ENCODE results near the gene MYO3B. TPM values are rescaled to one million over a fixed set of nuclear protein-coding genes. Genes with fewer than 3 reads are reported as not detected.

The MYO3B gene
- polyA plus RNA-seq, 4 donors = 0.08 to 9.9 (median 8.7) TPM

GRCh38 chr2:170159060-170159459 lies 18.9 kb upstream of the MYO3B start:
- no peak for DNase-seq (ENCODE audit: low read depth in 4 of 4, low spot score in 3 of 4)

- no peak for DNase-seq (ENCODE audit: low read depth in 4 of 4, low spot score in 3 of 4)
These were observed 16.3 kb upstream of the MYO3B start for GRCh38 chr2:170161516-170162270.

GRCh38 chr2:170162271-170162632 lies 15.7 kb upstream of the MYO3B start:
- DNase-seq (ENCODE audit: low read depth in 4 of 4, low spot score in 3 of 4) = no peak

- DNase-seq (ENCODE audit: low read depth in 4 of 4, low spot score in 3 of 4) = no peak
These were observed 14.4 kb upstream of the MYO3B start for GRCh38 chr2:170163411-170164065.

GRCh38 chr2:170165129-170165528 lies 12.8 kb upstream of the MYO3B start:
- no peak for DNase-seq (ENCODE audit: low read depth in 4 of 4, low spot score in 3 of 4)

GRCh38 chr2:170166735-170167134 lies 11.2 kb upstream of the MYO3B start:
- DNase-seq (ENCODE audit: low read depth in 4 of 4, low spot score in 3 of 4) = no peak

- peak; percentile 33 to 76 (median 50) for DNase-seq (ENCODE audit: low read depth in 4 of 4, low spot score in 3 of 4)
These were observed 7.5 kb upstream of the MYO3B start for GRCh38 chr2:170170281-170171040.

- no peak for DNase-seq (ENCODE audit: low read depth in 4 of 4, low spot score in 3 of 4)
These were observed 1.7 kb upstream of the MYO3B start for GRCh38 chr2:170176212-170176611.

- DNase-seq (ENCODE audit: low read depth in 4 of 4, low spot score in 3 of 4) = peak in 1 of 4 donors; percentile 29
These were observed 2.2 kb downstream of the MYO3B start for GRCh38 chr2:170180031-170180566.

GRCh38 chr2:170181602-170182001 lies 3.7 kb downstream of the MYO3B start:
- no peak for DNase-seq (ENCODE audit: low read depth in 4 of 4, low spot score in 3 of 4)

GRCh38 chr2:170185319-170185718 lies 7.4 kb downstream of the MYO3B start:
- no peak for DNase-seq (ENCODE audit: low read depth in 4 of 4, low spot score in 3 of 4)

- no peak for DNase-seq (ENCODE audit: low read depth in 4 of 4, low spot score in 3 of 4)
These were observed 11.8 kb downstream of the MYO3B start for GRCh38 chr2:170189757-170190156.

GRCh38 chr2:170190172-170190571 lies 12.2 kb downstream of the MYO3B start:
- DNase-seq (ENCODE audit: low read depth in 4 of 4, low spot score in 3 of 4) = no peak

GRCh38 chr2:170191166-170191866 lies 13.4 kb downstream of the MYO3B start:
- no peak for DNase-seq (ENCODE audit: low read depth in 4 of 4, low spot score in 3 of 4)

GRCh38 chr2:170196963-170197362 lies 19.0 kb downstream of the MYO3B start:
- no peak for DNase-seq (ENCODE audit: low read depth in 4 of 4, low spot score in 3 of 4)

GRCh38 chr2:170201275-170201674 lies 23.3 kb downstream of the MYO3B start:
- DNase-seq (ENCODE audit: low read depth in 4 of 4, low spot score in 3 of 4) = no peak

GRCh38 chr2:170201734-170202393 lies 23.9 kb downstream of the MYO3B start:
- DNase-seq (ENCODE audit: low read depth in 4 of 4, low spot score in 3 of 4) = no peak

GRCh38 chr2:170202437-170202836 lies 24.5 kb downstream of the MYO3B start:
- DNase-seq (ENCODE audit: low read depth in 4 of 4, low spot score in 3 of 4) = peak in 1 of 4 donors; percentile 23

GRCh38 chr2:170204298-170204951 lies 26.5 kb downstream of the MYO3B start:
- no peak for DNase-seq (ENCODE audit: low read depth in 4 of 4, low spot score in 3 of 4)

GRCh38 chr2:170206246-170206645 lies 28.3 kb downstream of the MYO3B start:
- no peak for DNase-seq (ENCODE audit: low read depth in 4 of 4, low spot score in 3 of 4)

Measured in left renal pelvis (tissue), 4 donors.